WTC11 (cell line): Measurements from ENCODE around the gene BACE1-AS. TPM values are rescaled to one million over a fixed set of nuclear protein-coding genes. Genes with fewer than 3 reads are reported as not detected.

Source experiments
- ATAC-seq: fragments of 200-7000 bp; cut with Tn5 transposase; 2 replicates; pipeline ENCODE4 v1.10.0; 2021; ENCODE audit warnings: mild to moderate bottlenecking, moderate library complexity
- CTCF ChIA-PET: fragments of 300-600 bp; sonication (Branson Sonifier 250); formaldehyde crosslinking; loops from one replicate; lab custom pipeline; 2021; ENCODE audit warnings: antibody characterized with exemption; lab: Charles Lee
- POLR2A ChIA-PET: fragments of 350-600 bp; sonication (Branson Sonifier 250); formaldehyde crosslinking; loops from one replicate; lab custom pipeline; 2021; ENCODE audit warnings: antibody characterized with exemption; lab: Charles Lee
- DNase-seq: peaks from one replicate; pipeline ENCODE4 v3.0.0; 2021; ENCODE audit warnings: low spot score
- H3K27ac Mint-ChIP-seq: 2 replicates; pipeline ENCODE4 v1.8.0; 2021; ENCODE audit warnings: mixed read lengths
- H3K27me3 Mint-ChIP-seq: 2 replicates; pipeline ENCODE4 v1.8.0; 2021; ENCODE audit warnings: low read depth, mild to moderate bottlenecking, moderate library complexity, mixed read lengths
- H3K36me3 Mint-ChIP-seq: 2 replicates; pipeline ENCODE4 v1.8.0; 2021; ENCODE audit warnings: mixed read lengths
- H3K4me1 Mint-ChIP-seq: 2 replicates; pipeline ENCODE4 v1.8.0; 2022; ENCODE audit warnings: mixed read lengths
- H3K4me3 Mint-ChIP-seq: 2 replicates; pipeline ENCODE4 v1.8.0; 2021; ENCODE audit warnings: mild to moderate bottlenecking, moderate library complexity, mixed read lengths
- H3K9me3 Mint-ChIP-seq: 2 replicates; pipeline ENCODE4 v1.8.0; 2021; ENCODE audit warnings: mixed read lengths
- CDX4 ChIP-seq: fragments of 250-450 bp; sonication (Bioruptor Pico); IDR thresholded peaks from 2 replicates; pipeline ENCODE4 v1.9.0; 2021; ENCODE audit warnings: moderate library complexity, mild to moderate bottlenecking, inconsistent platforms, borderline replicate concordance
- CREB1 ChIP-seq: sonication (generic); formaldehyde crosslinking; IDR thresholded peaks from 2 replicates; pipeline ENCODE4 v1.8.0; 2023; ENCODE audit warnings: mild to moderate bottlenecking, missing genetic modification reagents
- E2F1 ChIP-seq: sonication (generic); formaldehyde crosslinking; IDR thresholded peaks from 2 replicates; pipeline ENCODE4 v1.8.0; 2022; ENCODE audit warnings: mild to moderate bottlenecking, missing genetic modification reagents
- ESRRA ChIP-seq: sonication (generic); formaldehyde crosslinking; IDR thresholded peaks from 2 replicates; pipeline ENCODE4 v1.8.1; 2022; ENCODE audit warnings: mild to moderate bottlenecking, missing genetic modification reagents, borderline replicate concordance
- FOXK1 ChIP-seq: sonication (generic); formaldehyde crosslinking; IDR thresholded peaks from 2 replicates; pipeline ENCODE4 v1.8.0; 2022; ENCODE audit warnings: mild to moderate bottlenecking, moderate library complexity, missing genetic modification reagents
- GRHL2 ChIP-seq: fragments of 250-450 bp; sonication (Bioruptor Pico); IDR thresholded peaks from 2 replicates; pipeline ENCODE4 v1.8.0; 2022; ENCODE audit warnings: mild to moderate bottlenecking, moderate library complexity; ENCODE audit not compliant: insufficient replicate concordance, severe bottlenecking
- JUN ChIP-seq: sonication (generic); formaldehyde crosslinking; IDR thresholded peaks from 2 replicates; pipeline ENCODE4 v1.8.0; 2023; ENCODE audit warnings: mild to moderate bottlenecking, missing genetic modification reagents
- MXD4 ChIP-seq: fragments of 250-450 bp; sonication (Bioruptor Pico); IDR thresholded peaks from 2 replicates; pipeline ENCODE4 v1.8.0; 2021; ENCODE audit warnings: mild to moderate bottlenecking, moderate library complexity, borderline replicate concordance
- NFYB ChIP-seq: sonication (generic); formaldehyde crosslinking; conservative IDR thresholded peaks from 2 replicates; pipeline ENCODE4 v1.8.0; 2022; ENCODE audit warnings: low read depth, missing genetic modification reagents
- PRDM15 ChIP-seq: sonication (generic); formaldehyde crosslinking; IDR thresholded peaks from 2 replicates; pipeline ENCODE4 v1.8.0; 2022; ENCODE audit warnings: missing genetic modification reagents
- PREB ChIP-seq: sonication (generic); formaldehyde crosslinking; IDR thresholded peaks from 2 replicates; pipeline ENCODE4 v1.8.1; 2022; ENCODE audit warnings: mild to moderate bottlenecking, missing genetic modification reagents, moderate library complexity, borderline replicate concordance
- SOX15 ChIP-seq: fragments of 250-450 bp; sonication (Bioruptor Pico); IDR thresholded peaks from 2 replicates; pipeline ENCODE4 v1.9.0; 2021; ENCODE audit warnings: mild to moderate bottlenecking
- STAT6 ChIP-seq: sonication (generic); formaldehyde crosslinking; conservative IDR thresholded peaks from 2 replicates; pipeline ENCODE4 v1.8.1; 2023; ENCODE audit warnings: mild to moderate bottlenecking, low read depth, missing genetic modification reagents, moderate library complexity
- TCF7 ChIP-seq: sonication (generic); formaldehyde crosslinking; IDR thresholded peaks from 2 replicates; pipeline ENCODE4 v1.8.0; 2022; ENCODE audit warnings: mild to moderate bottlenecking, low read depth, missing genetic modification reagents, moderate library complexity
- TEAD4 ChIP-seq: sonication (generic); formaldehyde crosslinking; IDR thresholded peaks from 2 replicates; pipeline ENCODE4 v1.8.0; 2022; ENCODE audit warnings: mild to moderate bottlenecking, missing genetic modification reagents
- TP53 ChIP-seq: sonication (generic); formaldehyde crosslinking; IDR thresholded peaks from 2 replicates; pipeline ENCODE4 v1.8.1; 2023; ENCODE audit warnings: mild to moderate bottlenecking, missing genetic modification reagents
- ZNF138 ChIP-seq: sonication (generic); formaldehyde crosslinking; conservative IDR thresholded peaks from 2 replicates; pipeline ENCODE4 v1.8.1; 2022; ENCODE audit warnings: mild to moderate bottlenecking, moderate library complexity, missing genetic modification reagents
- ZNF281 ChIP-seq: sonication (generic); formaldehyde crosslinking; IDR thresholded peaks from 2 replicates; pipeline ENCODE4 v1.8.0; 2023; ENCODE audit warnings: mild to moderate bottlenecking, missing genetic modification reagents
- ZNF416 ChIP-seq: fragments of 250-450 bp; sonication (Bioruptor Pico); IDR thresholded peaks from 2 replicates; pipeline ENCODE4 v1.9.0; 2021; ENCODE audit warnings: mild to moderate bottlenecking, inconsistent platforms
- ZNF671 ChIP-seq: fragments of 250-450 bp; sonication (Bioruptor Pico); IDR thresholded peaks from 2 replicates; pipeline ENCODE4 v1.8.0; 2021; ENCODE audit warnings: mild to moderate bottlenecking
- total RNA-seq: library from RNA; stranded (reverse); gene quantifications from 3 replicates; pipeline ENCODE4 v1.2.3, GENCODE V29; 2021

Gene BACE1-AS
- total RNA-seq, 1 experiment from 2014 or later: 13.8 TPM

GRCh38 chr11:117313091-117313490 lies 21.9 kb downstream of the BACE1-AS start (continued):
- TF ChIP-seq PRDM15 (CRISPR knock-in tag): no peak

- no peak for ATAC-seq
- H3K27ac Mint-ChIP-seq: no peak overlapping the region
Observed at GRCh38 chr11:117313828-117314768, 23.0 kb downstream of the BACE1-AS start.

GRCh38 chr11:117314840-117315239 lies 23.7 kb downstream of the BACE1-AS start:
- Mint-ChIP-seq H3K36me3 (no peaks in the 10 kb centered on the region), H3K4me3 (peak overlapping the region; percentile 65), H3K4me1 (peaks cover 17% of the 10 kb centered on the region), H3K27ac (no peak overlapping the region), H3K9me3 (no peaks in the 10 kb centered on the region), H3K27me3 (peaks cover 2% of the 10 kb centered on the region)
- no peak for TF ChIP-seq NFYB (CRISPR knock-in tag)
- TF ChIP-seq ZNF416 (CRISPR knock-in tag): no peak
- TF ChIP-seq ESRRA: no peak
- TF ChIP-seq STAT6 (CRISPR knock-in tag): no peak
- no peak for TF ChIP-seq CDX4 (CRISPR knock-in tag)
- no peak for TF ChIP-seq TP53 (CRISPR knock-in tag)
- TF ChIP-seq PREB: no peak
- no peak for TF ChIP-seq FOXK1
- TF ChIP-seq GRHL2 (CRISPR knock-in tag): no peak
- no peak for TF ChIP-seq E2F1 (CRISPR knock-in tag)
- TF ChIP-seq ZNF671 (CRISPR knock-in tag): no peak
- TF ChIP-seq TEAD4 (CRISPR knock-in tag): no peak
- no peak for TF ChIP-seq CREB1
- no peak for TF ChIP-seq JUN (CRISPR knock-in tag)
- TF ChIP-seq TCF7 (CRISPR knock-in tag): no peak
- TF ChIP-seq ZNF281 (CRISPR knock-in tag): no peak
- TF ChIP-seq SOX15 (CRISPR knock-in tag): no peak
- TF ChIP-seq ZNF138 (CRISPR knock-in tag): no peak
- POLR2A ChIA-PET: interaction anchor here (1.2 kb wide), 1 partner anchor 13 kb away, joined by 3 read pairs; the partner anchor contains the start of gene CEP164
- CTCF ChIA-PET: interaction anchor here (1.2 to 2.3 kb wide), 4 partner anchors 11 to 134 kb away, joined by 3 to 14 read pairs (median 7); partner anchors contain the start of genes CEP164 and TAGLN
- DNase-seq: no peak
- ATAC-seq: 0 out of 2 replicates have a peak, but pooled peaks have one; percentile 3

More at GRCh38 chr11:117313828-117314768, 23.0 kb downstream of the BACE1-AS start:
- CTCF ChIA-PET: interaction anchor here (2.3 kb wide), 1 partner anchor 14 kb away, joined by 14 read pairs; the partner anchor contains the start of gene CEP164
- POLR2A ChIA-PET: no interaction called here
- H3K4me1 Mint-ChIP-seq: peaks cover 17% of the 10 kb centered on the region
- H3K27me3 Mint-ChIP-seq: peaks cover 2% of the 10 kb centered on the region
- H3K36me3 Mint-ChIP-seq: no peaks in the 10 kb centered on the region
- no peaks in the 10 kb centered on the region for H3K9me3 Mint-ChIP-seq
- peak overlapping the region; percentile 65 for H3K4me3 Mint-ChIP-seq
- TF ChIP-seq MXD4: no peak
- DNase-seq: no peak
